ENCODE measurements around the gene NUDT17.

NUDT17 gene

DNA sequence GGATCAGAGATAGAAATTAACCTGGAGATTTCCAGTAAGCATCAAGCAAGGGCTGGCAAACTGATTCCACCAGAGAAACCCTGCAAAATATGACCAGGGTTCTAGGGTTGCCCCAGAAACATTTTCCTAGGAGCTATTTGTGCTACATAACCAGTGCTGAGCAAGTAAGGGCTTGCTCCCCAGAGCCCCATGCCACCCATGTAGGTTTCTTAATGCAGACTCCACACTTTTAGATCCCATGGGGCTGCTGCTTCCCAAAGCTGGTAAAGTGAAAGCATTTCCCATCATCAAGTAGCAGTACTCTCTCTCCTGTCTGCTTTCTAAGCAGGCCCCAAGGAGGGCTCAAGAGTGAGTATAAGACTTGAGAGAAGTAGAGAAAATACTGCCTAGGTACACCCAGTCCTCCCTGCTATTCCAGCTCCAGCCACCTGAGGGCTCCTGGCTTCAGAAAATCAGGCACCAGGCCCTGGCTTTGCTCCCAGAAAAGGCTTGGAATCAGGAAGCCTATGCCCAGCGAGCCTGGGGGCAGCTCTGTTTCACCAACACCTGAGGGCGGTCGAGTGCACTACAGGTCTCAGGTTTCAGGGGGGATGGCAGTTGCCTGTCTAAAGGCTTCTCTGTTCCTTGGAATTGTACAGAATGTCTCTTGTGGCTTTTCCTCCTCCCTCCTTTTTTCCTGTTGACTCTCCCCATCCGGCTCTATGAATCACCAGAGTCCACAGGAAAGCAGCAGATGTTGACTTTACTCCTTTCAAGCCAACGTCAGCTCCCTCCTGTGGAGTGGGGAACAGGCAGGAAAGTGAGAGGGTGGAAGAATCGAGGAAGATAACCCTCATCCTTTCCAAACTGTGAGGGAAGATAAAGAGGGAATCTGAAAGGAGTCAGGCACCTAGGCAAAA is 46.4 kb downstream of the NUDT17 start:
- DNase-seq = peak; percentile 83

DNA sequence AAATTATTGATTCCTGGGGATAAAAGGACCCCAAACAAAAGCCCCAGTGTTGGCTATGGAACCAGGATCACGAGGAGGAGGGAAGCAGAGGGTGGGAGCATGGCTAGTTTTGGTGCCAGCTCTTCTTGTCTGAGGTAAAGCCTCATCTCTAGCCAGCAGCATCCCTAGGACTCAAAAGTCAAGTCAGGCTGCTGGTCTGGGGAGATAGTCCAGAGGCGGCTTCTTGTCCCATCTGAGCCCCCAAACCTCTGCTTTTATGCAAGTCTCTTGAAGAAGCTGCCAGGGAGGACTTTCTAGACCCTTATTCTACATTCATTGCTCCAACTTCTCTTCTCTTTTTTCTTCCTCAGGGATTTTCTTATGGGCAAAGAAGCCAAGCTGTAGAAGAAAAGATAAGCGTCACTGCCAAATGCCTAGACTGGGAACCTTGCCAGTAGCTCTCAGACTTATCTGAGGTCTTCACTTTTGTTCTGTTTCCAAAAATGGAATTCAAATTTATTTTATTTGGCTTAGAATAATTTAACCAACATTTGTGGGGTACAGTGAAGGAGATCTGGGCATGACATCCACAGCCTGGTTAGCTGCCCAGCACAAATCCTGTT is 47.2 kb downstream of the NUDT17 start:
- no peak for DNase-seq

DNA sequence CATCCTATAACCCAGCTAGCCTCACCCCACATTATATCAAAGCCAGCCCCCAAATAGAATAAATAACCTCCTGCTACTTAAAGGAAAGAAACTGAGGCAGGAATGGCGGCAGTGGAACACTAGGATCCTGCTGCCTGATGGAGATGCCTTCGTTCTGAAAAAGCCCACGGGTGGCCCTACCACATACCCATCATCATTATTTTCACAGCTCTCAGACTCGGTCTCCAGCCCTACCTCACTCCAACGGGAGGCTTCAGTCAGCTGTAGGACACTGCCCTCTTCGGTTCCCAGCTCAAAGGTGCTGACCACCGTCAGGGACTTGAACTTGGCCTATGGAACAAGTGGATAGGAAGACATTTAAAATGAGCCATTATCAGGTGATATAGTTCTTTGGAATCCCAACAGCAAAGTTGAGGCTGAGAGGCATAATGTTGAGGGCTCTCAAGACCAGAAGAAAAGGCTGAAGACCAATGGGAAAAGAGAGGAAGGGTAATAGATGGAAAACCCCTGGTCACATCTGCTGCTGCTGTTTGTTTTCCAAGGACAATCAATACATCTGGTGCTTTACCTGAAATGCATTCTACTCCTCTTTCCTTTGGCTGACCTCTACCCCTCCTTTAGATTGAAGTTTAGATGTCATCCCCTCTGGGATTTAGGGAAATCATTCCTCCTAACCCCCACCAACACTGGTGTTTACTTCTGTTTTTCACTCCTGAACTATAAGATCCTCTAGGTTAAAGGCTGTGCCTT is 48.1 kb downstream of the NUDT17 start:
- no peak for DNase-seq

DNA sequence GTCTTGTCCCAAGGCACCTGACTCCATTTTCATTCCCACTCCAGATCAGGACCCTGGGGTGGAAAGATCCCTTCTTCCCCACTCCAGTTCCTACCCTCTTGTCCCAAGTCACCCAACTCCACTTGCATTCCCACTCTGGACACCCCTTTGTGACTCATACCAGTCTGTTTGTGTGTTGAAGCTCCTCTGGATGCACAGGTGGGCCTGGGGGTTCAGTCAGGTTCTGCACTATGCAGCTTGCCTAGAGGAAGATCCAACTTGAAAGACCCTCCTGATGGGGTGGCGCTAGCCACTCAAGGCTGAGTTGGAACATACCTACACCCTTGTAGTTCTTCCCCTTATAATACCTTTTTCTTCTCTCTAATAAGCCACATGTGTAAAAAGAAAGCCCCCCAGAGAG is 50.0 kb downstream of the NUDT17 start:
- no peak for DNase-seq

DNA sequence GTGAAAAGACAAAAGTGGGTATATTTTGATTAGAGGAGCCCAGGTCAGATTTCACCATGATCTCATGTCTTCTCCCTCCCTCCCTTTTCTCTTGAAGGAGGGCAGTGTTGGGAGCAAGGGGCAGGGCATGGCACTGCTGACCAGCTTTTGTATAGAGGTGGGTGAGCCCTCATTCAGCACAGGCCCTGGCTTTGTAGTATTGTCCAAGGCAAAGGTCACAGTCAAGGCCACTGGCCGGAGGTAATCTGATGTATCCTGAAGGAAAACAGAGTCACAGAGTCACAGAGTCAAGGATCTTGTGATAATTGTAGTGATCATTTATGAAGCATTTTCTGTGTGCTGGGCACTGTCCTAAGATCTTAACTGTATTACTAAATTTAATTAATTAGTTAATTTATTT is 52.5 kb downstream of the NUDT17 start:
- no peak for DNase-seq

All from 8988T (cell line).